ENCODE data around the gene POGZ. TPM values are rescaled to one million over a fixed set of nuclear protein-coding genes. Genes with fewer than 3 reads are reported as not detected.
A peak's percentile ranks its signal among the peaks of the same experiment; 100 is the strongest.

Gene POGZ
- total and polyA plus RNA-seq, 7 experiments from 2014 or later: 7.4 to 143 (median 111) TPM

DNA sequence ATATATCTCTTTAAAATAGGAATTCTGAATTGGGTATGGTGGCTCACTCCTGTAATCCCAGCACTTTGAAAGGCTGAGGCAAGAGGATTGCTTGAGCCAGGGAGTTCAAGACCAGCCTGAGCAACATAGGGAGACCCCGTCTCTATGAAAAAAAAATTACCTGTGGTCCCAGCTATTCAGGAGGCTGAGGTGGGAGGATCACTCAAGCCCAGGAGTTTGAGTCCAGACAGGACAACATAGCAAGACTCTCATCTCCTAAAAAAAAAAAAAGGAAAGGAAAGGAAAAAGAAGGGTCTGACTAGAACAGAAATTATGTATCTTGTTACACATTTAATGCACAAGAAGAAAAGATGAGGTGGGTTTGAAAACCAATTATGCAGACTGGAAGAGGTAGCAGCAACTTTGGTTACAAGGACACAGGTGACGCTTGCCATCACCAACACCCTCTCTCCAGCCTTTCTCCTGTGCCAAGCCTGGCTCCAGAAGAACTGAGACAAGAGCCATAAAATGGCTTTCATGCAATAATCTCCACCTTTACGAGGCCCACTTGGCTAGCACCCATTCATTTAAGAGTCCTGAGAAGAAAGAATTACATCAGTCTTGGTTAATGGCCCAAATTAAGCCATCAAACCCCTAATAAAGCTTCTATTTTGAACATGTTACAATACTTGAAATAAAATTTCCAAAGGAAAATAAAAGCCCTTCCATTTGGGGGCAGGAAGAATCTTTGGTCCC is 82.0 kb downstream of the POGZ start:
- H3K27me3 ChIP-seq (ENCODE audit: control insufficient read depth in 2 of 2, insufficient read depth in 2 of 2, low read length in 2 of 2): no peaks in the 10 kb centered on the region
- peaks cover 0 to 4% (median 0%) of the 10 kb centered on the region in 7 donors for H3K4me1 Mint-ChIP-seq
- H3K9me3 Mint-ChIP-seq: no peaks in the 10 kb centered on the region
- H3K36me3 ChIP-seq (ENCODE audit: control insufficient read depth in 2 of 3, insufficient read depth in 3 of 3, low read length in 3 of 3): no peaks in the 10 kb centered on the region
- H3K4me3 ChIP-seq (ENCODE audit: low read length): no peak overlapping the region
- no peak overlapping the region for H3K27ac Mint-ChIP-seq
- ChIA-PET POLR2A (no interaction called here), CTCF (no interaction called here)
- intact Hi-C loops (cut with micrococcal nuclease): no loop called here
- H3K4me1 ChIP-seq (ENCODE audit: control insufficient read depth in 2 of 2, insufficient read depth in 2 of 2, low read length in 2 of 2): no peaks in the 10 kb centered on the region
- DNase-seq: no peak
- peaks cover 0 to 22% (median 0%) of the 10 kb centered on the region in 5 donors for H3K27me3 Mint-ChIP-seq
- H3K36me3 Mint-ChIP-seq: no peaks in the 10 kb centered on the region
- ATAC-seq: no peak
- H3K27ac ChIP-seq (ENCODE audit: low read depth, low read length): no peak overlapping the region
- no peaks in the 10 kb centered on the region for H3K9me3 ChIP-seq (ENCODE audit: control insufficient read depth in 2 of 3, low read length in 3 of 3)
- H3K4me3 Mint-ChIP-seq: no peak overlapping the region

GRCh38 chr1:151373196-151373595 is 86.1 kb downstream of the POGZ start:
- DNase-seq (no peak), ATAC-seq (no peak)
- H3K36me3 Mint-ChIP-seq: no peaks in the 10 kb centered on the region
- intact Hi-C loops (cut with micrococcal nuclease): no loop called here
- H3K27me3 Mint-ChIP-seq: peaks cover 0 to 19% (median 0%) of the 10 kb centered on the region in 5 donors
- ChIA-PET CTCF (no interaction called here), POLR2A (no interaction called here)
- H3K4me1 Mint-ChIP-seq: peaks cover 0 to 6% (median 0%) of the 10 kb centered on the region in 7 donors
- Histone ChIP-seq H3K27ac (ENCODE audit: low read depth, low read length) (no peak overlapping the region), H3K4me3 (ENCODE audit: low read length) (no peak overlapping the region), H3K4me1 (ENCODE audit: control insufficient read depth in 2 of 2, insufficient read depth in 2 of 2, low read length in 2 of 2) (no peaks in the 10 kb centered on the region), H3K9me3 (ENCODE audit: control insufficient read depth in 2 of 3, low read length in 3 of 3) (no peaks in the 10 kb centered on the region), H3K27me3 (ENCODE audit: control insufficient read depth in 2 of 2, insufficient read depth in 2 of 2, low read length in 2 of 2) (no peaks in the 10 kb centered on the region), H3K36me3 (ENCODE audit: control insufficient read depth in 2 of 3, insufficient read depth in 3 of 3, low read length in 3 of 3) (no peaks in the 10 kb centered on the region)
- H3K27ac Mint-ChIP-seq: no peak overlapping the region
- no peak overlapping the region for H3K4me3 Mint-ChIP-seq
- H3K9me3 Mint-ChIP-seq: no peaks in the 10 kb centered on the region

DNA sequence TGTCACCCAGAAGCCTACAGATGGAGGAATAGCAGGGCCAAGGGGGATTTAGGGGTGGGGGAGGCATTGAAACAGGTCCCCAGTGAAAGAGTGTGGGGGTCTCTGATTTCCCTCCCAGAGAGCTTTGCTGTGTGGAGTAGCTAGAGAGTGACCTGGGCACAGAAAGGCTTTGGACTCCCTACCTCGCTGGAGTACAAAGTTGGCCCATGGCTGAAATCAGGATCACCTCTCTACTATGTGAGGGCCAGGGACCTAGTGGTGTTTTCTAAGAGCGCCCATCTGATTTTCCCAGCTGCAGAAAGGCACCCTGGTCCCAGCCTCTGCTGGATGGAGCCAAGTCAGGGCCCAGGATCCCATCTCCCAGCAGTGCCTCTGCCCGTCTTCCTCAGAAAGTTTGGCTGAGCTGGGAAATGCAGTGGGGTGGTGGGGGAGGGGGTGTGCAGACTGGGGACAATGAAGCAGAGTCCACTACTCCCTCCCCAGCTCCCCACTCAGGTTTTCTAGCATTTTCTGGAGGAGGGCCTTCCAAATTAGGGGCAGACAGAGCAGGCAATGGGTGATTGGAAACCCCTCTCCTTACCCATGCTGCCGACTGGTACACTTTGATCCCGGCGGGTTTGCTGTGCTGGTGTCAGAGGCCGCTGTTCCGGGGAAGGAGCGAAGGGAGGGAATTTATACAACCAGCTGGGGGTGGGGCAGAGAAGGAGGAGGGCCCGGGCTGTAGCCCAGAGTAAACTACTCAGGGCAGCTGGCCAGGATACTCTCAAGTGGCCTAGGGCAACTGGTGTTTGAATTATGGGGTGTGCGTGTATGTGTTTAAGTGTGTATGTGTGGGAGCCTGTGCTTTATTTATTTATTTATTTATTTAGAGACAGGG is 87.0 kb downstream of the POGZ start, which contains the start of gene SELENBP1:
TSS of gene SELENBP1 (minus strand) at position 648 of the 877 bp plus-strand sequence. CDS start at position 584, 64 bp downstream.
- no peak within 1 kb of the TSS for H3K4me3 Mint-ChIP-seq
- H3K4me3 ChIP-seq (ENCODE audit: low read length): no peak within 1 kb of the TSS
- ChIA-PET CTCF (no interaction called here), POLR2A (no interaction called here)
- ATAC-seq (no peak), DNase-seq (no peak)
- no peaks in the 10 kb centered on the region for H3K27me3 ChIP-seq (ENCODE audit: control insufficient read depth in 2 of 2, insufficient read depth in 2 of 2, low read length in 2 of 2)
- peaks cover 0 to 6% (median 0%) of the 10 kb centered on the region in 7 donors for H3K4me1 Mint-ChIP-seq
- intact Hi-C loops (cut with micrococcal nuclease): no loop called here
- H3K27ac ChIP-seq (ENCODE audit: low read depth, low read length): no peak within 1 kb of the TSS
- no peaks in the 10 kb centered on the region for H3K36me3 ChIP-seq (ENCODE audit: control insufficient read depth in 2 of 3, insufficient read depth in 3 of 3, low read length in 3 of 3)
- H3K36me3 Mint-ChIP-seq: no peaks in the 10 kb centered on the region
- H3K9me3 Mint-ChIP-seq: no peaks in the 10 kb centered on the region
- H3K27me3 Mint-ChIP-seq: peaks cover 0 to 11% (median 0%) of the 10 kb centered on the region in 5 donors
- H3K27ac Mint-ChIP-seq: peak within 1 kb of the TSS in 2 of 9 donors; percentile 51 to 63
- H3K4me1 ChIP-seq (ENCODE audit: control insufficient read depth in 2 of 2, insufficient read depth in 2 of 2, low read length in 2 of 2): no peaks in the 10 kb centered on the region
- H3K9me3 ChIP-seq (ENCODE audit: control insufficient read depth in 2 of 3, low read length in 3 of 3): no peaks in the 10 kb centered on the region

DNA sequence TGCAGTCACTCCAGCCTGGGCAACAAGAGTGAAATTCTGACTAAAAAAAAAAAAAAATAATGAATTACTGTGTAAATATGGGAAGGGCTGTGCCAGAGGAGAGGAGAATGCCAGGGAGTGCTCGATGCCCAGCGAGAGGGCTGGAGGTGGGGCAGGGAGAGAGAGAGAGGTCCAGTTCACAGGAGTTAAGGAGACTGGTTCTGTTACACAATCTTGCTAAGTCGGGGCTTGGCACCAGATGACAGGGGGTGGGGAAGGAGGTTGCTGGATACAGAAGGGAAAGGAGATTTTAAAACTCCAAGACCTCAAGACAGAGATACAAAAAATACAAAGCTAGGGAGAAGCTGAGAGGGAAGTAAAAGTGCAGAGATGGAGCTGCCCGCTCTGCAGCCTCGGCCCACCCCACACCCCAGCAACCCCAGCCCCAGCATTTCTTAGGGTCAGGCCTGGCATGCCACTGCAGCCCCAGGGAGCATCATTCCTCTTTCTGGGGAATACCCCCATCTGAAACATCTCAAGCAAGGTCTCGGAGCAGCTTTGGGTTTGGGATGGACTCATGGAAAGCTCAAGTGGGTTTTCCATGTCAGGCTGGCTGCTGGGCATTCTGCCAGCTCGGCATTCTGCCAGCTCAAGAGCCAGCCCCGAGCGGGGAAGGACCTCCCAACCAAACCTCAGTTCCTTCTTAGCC is 87.8 kb downstream of the POGZ start:
- H3K36me3 ChIP-seq (ENCODE audit: control insufficient read depth in 2 of 3, insufficient read depth in 3 of 3, low read length in 3 of 3): no peaks in the 10 kb centered on the region
- no peak for DNase-seq
- H3K4me3 ChIP-seq (ENCODE audit: low read length): no peak overlapping the region
- H3K4me1 ChIP-seq (ENCODE audit: control insufficient read depth in 2 of 2, insufficient read depth in 2 of 2, low read length in 2 of 2): no peaks in the 10 kb centered on the region
- peaks cover 0 to 6% (median 0%) of the 10 kb centered on the region in 7 donors for H3K4me1 Mint-ChIP-seq
- ChIA-PET CTCF (no interaction called here), POLR2A (no interaction called here)
- ATAC-seq: no peak
- H3K36me3 Mint-ChIP-seq: no peaks in the 10 kb centered on the region
- H3K9me3 Mint-ChIP-seq: no peaks in the 10 kb centered on the region
- no peaks in the 10 kb centered on the region for H3K9me3 ChIP-seq (ENCODE audit: control insufficient read depth in 2 of 3, low read length in 3 of 3)
- intact Hi-C loops (cut with micrococcal nuclease): no loop called here
- no peak overlapping the region for H3K27ac ChIP-seq (ENCODE audit: low read depth, low read length)
- no peak overlapping the region for H3K4me3 Mint-ChIP-seq
- H3K27me3 Mint-ChIP-seq: peaks cover 0 to 8% (median 0%) of the 10 kb centered on the region in 5 donors
- peak overlapping the region in 2 of 9 donors; percentile 51 to 63 for H3K27ac Mint-ChIP-seq
- no peaks in the 10 kb centered on the region for H3K27me3 ChIP-seq (ENCODE audit: control insufficient read depth in 2 of 2, insufficient read depth in 2 of 2, low read length in 2 of 2)

- H3K4me3 Mint-ChIP-seq: no peak overlapping the region
Observed at GRCh38 chr1:151370211-151370911, 88.9 kb downstream of the POGZ start.

DNA sequence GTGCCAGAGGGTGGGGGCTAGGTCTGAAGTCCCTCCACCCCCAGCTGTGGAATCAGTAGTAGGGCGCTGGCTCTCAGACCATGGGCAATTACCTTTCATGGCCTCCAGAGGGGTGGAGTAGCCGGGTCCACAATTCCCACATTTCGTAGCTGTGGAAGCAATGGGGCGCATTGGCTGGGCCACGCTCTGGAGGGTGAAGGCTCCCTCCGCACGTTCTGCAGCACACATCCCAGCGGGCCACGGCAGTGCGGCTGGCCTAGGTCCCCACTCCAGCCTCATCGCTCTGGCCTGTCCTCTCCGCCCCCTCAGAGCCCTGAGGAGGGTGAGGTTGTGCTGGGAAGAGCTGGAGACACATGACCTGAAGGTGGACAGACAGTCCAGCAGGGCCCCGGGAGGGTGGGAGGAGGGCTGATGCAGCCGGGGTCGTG is 89.7 kb downstream of the POGZ start:
- Mint-ChIP-seq H3K36me3 (no peaks in the 10 kb centered on the region), H3K27me3 (no peaks in the 10 kb centered on the region), H3K9me3 (no peaks in the 10 kb centered on the region), H3K4me3 (no peak overlapping the region), H3K4me1 (peaks cover 0 to 6% (median 0%) of the 10 kb centered on the region in 7 donors), H3K27ac (no peak overlapping the region)
- no peak for ATAC-seq
- intact Hi-C loops (cut with micrococcal nuclease): no loop called here
- DNase-seq: no peak
- Histone ChIP-seq H3K4me3 (ENCODE audit: low read length) (no peak overlapping the region), H3K36me3 (ENCODE audit: control insufficient read depth in 2 of 3, insufficient read depth in 3 of 3, low read length in 3 of 3) (no peaks in the 10 kb centered on the region), H3K27ac (ENCODE audit: low read depth, low read length) (no peak overlapping the region), H3K9me3 (ENCODE audit: control insufficient read depth in 2 of 3, low read length in 3 of 3) (no peaks in the 10 kb centered on the region), H3K4me1 (ENCODE audit: control insufficient read depth in 2 of 2, insufficient read depth in 2 of 2, low read length in 2 of 2) (no peaks in the 10 kb centered on the region), H3K27me3 (ENCODE audit: control insufficient read depth in 2 of 2, insufficient read depth in 2 of 2, low read length in 2 of 2) (no peaks in the 10 kb centered on the region)
- ChIA-PET POLR2A (no interaction called here), CTCF (interaction anchor here (0.8 kb wide), 1 partner anchor 29 kb away, joined by 4 read pairs; no protein-coding TSS in a partner anchor)

More at GRCh38 chr1:151370211-151370911, 88.9 kb downstream of the POGZ start:
- no peak overlapping the region for H3K27ac ChIP-seq (ENCODE audit: low read depth, low read length)
- ATAC-seq (peak; percentile 14), DNase-seq (no peak)
- H3K36me3 ChIP-seq (ENCODE audit: control insufficient read depth in 2 of 3, insufficient read depth in 3 of 3, low read length in 3 of 3): no peaks in the 10 kb centered on the region
- Mint-ChIP-seq H3K9me3 (no peaks in the 10 kb centered on the region), H3K4me1 (peaks cover 0 to 6% (median 0%) of the 10 kb centered on the region in 7 donors), H3K36me3 (no peaks in the 10 kb centered on the region), H3K27ac (no peak overlapping the region), H3K27me3 (peaks cover 0 to 6% (median 0%) of the 10 kb centered on the region in 5 donors)
- intact Hi-C loops (cut with micrococcal nuclease): no loop called here
- H3K27me3 ChIP-seq (ENCODE audit: control insufficient read depth in 2 of 2, insufficient read depth in 2 of 2, low read length in 2 of 2): no peaks in the 10 kb centered on the region
- ChIA-PET CTCF (interaction anchor here (0.8 kb wide), 1 partner anchor 30 kb away, joined by 4 read pairs; no protein-coding TSS in a partner anchor), POLR2A (no interaction called here)
- H3K4me3 ChIP-seq (ENCODE audit: low read length): no peak overlapping the region
- no peaks in the 10 kb centered on the region for H3K4me1 ChIP-seq (ENCODE audit: control insufficient read depth in 2 of 2, insufficient read depth in 2 of 2, low read length in 2 of 2)
- H3K9me3 ChIP-seq (ENCODE audit: control insufficient read depth in 2 of 3, low read length in 3 of 3): no peaks in the 10 kb centered on the region

Measured in naive thymus-derived CD4-positive, alpha-beta T cell (primary cell).